Hepatocyte (in vitro differentiated cells): ENCODE measurements around the gene ZSCAN18. TPM values are rescaled to one million over a fixed set of nuclear protein-coding genes. Genes with fewer than 3 reads are reported as not detected.

Experiments used
- DNase-seq: peaks from one replicate; pipeline ENCODE4 v3.0.0-alpha.2; 2016; ENCODE audit warnings: low spot score
- H2AFZ ChIP-seq: fragments of 200-600 bp; sonication (generic); 2 replicates; pipeline ENCODE4 v1.6.0; 2016; ENCODE audit warnings: antibody characterized with exemption, mild to moderate bottlenecking
- H3K27ac ChIP-seq: fragments of 200-600 bp; sonication (generic); 2 replicates; pipeline ENCODE4 v1.5.1; 2016; ENCODE audit warnings: mild to moderate bottlenecking
- H3K27me3 ChIP-seq: fragments of 200-600 bp; sonication (generic); 2 replicates; pipeline ENCODE4 v1.6.1; 2016
- H3K36me3 ChIP-seq: fragments of 200-600 bp; sonication (generic); replicated peaks from 2 replicates; pipeline ENCODE4 v1.5.1; 2016; ENCODE audit warnings: low read depth; ENCODE audit not compliant: insufficient read depth
- H3K4me1 ChIP-seq: fragments of 200-600 bp; sonication (generic); 2 replicates; pipeline ENCODE4 v1.5.1; 2016; ENCODE audit warnings: mild to moderate bottlenecking, moderate library complexity; ENCODE audit not compliant: insufficient read depth
- H3K4me2 ChIP-seq: fragments of 200-600 bp; sonication (generic); 2 replicates; pipeline ENCODE4 v1.6.0; 2016
- H3K4me3 ChIP-seq: fragments of 200-600 bp; sonication (generic); 2 replicates; pipeline ENCODE4 v1.5.1; 2016; ENCODE audit warnings: mild to moderate bottlenecking
- H3K79me2 ChIP-seq: fragments of 200-600 bp; sonication (generic); 2 replicates; pipeline ENCODE4 v1.6.0; 2017; ENCODE audit warnings: mild to moderate bottlenecking
- H3K9me2 ChIP-seq: fragments of 200-600 bp; sonication (generic); replicated peaks from 2 replicates; pipeline ENCODE4 v1.6.0; 2017; ENCODE audit warnings: mild to moderate bottlenecking; ENCODE audit not compliant: insufficient read depth
- H3K9me3 ChIP-seq: fragments of 200-600 bp; sonication (generic); 2 replicates; pipeline ENCODE4 v1.5.1; 2016; ENCODE audit warnings: low read depth, mild to moderate bottlenecking
- H4K20me1 ChIP-seq: fragments of 200-600 bp; sonication (generic); 2 replicates; pipeline ENCODE4 v1.6.0; 2016; ENCODE audit warnings: mild to moderate bottlenecking; ENCODE audit not compliant: insufficient read depth, poor library complexity, severe bottlenecking
- CTCF ChIP-seq: fragments of 200-600 bp; sonication (generic); IDR thresholded peaks from 2 replicates; pipeline ENCODE4 v1.5.1; 2016; ENCODE audit warnings: antibody characterized with exemption, mild to moderate bottlenecking; ENCODE audit not compliant: poor library complexity
- EZH2 ChIP-seq: fragments of 200-600 bp; sonication (generic); IDR thresholded peaks from 2 replicates; pipeline ENCODE4 v1.6.1; 2016; ENCODE audit warnings: antibody characterized with exemption, mild to moderate bottlenecking, borderline replicate concordance
- EZH2phosphoT487 ChIP-seq: fragments of 200-600 bp; sonication (generic); IDR thresholded peaks from one replicate; pipeline ENCODE4 v1.6.1; 2018; ENCODE audit warnings: antibody characterized with exemption, mild to moderate bottlenecking, low read depth, moderate library complexity; ENCODE audit not compliant: unreplicated experiment, severe bottlenecking
- WGBS: methylation state at CpG from one replicate; pipeline ENCODE4 v1.1.6; 2016; ENCODE audit warnings: low lambda C conversion rate; ENCODE audit errors: missing lambda C conversion rate; 5-methylcytosine and 5-hydroxymethylcytosine counted together
- polyA plus RNA-seq: library from polyadenylated mRNA; unstranded; fragments of >200 nt; fragmentation: Nextera tagmentation; extraction: Ambion mirVana; gene quantifications from 2 replicates; pipeline ENCODE4 v1.2.1, GENCODE V29; 2016
- total RNA-seq: library from RNA; depleted of rRNA; stranded (reverse); fragments of >200 nt; gene quantifications from 2 replicates; pipeline ENCODE4 v1.2.3, GENCODE V29; 2014

Gene ZSCAN18
- total and polyA plus RNA-seq, 2 experiments from 2014 or later = 49.8 to 59.1 TPM

GRCh38 chr19:58096884-58097283 is 1.1 kb downstream of the ZSCAN18 start:
- no peak for DNase-seq
- TF ChIP-seq EZH2 = no peak
- H3K4me3 ChIP-seq = no peak overlapping the region
- no peaks in the 10 kb centered on the region for H3K9me3 ChIP-seq
- H3K9me2 ChIP-seq = no peaks in the 10 kb centered on the region
- peak overlapping the region; percentile 88 for H3K4me2 ChIP-seq
- H2AFZ ChIP-seq = no peak overlapping the region
- no peaks in the 10 kb centered on the region for H3K27me3 ChIP-seq
- H3K79me2 ChIP-seq = peaks cover 16% of the 10 kb centered on the region
- H3K36me3 ChIP-seq = no peaks in the 10 kb centered on the region
- H3K27ac ChIP-seq = no peak overlapping the region
- H4K20me1 ChIP-seq = no peaks in the 10 kb centered on the region
- no peaks in the 10 kb centered on the region for H3K4me1 ChIP-seq
- 93% methylated on average over 13 of the region's 13 CpGs for WGBS

- no peaks in the 10 kb centered on the region for H3K4me1 ChIP-seq
- H3K27me3 ChIP-seq = no peaks in the 10 kb centered on the region
- H3K27ac ChIP-seq = no peak overlapping the region
- H3K9me2 ChIP-seq = no peaks in the 10 kb centered on the region
- 98% methylated on average over 10 of the region's 10 CpGs for WGBS
- TF ChIP-seq CTCF (no peak), EZH2 (no peak), EZH2phosphoT487 (no peak)
- no peak for DNase-seq
- peaks cover 16% of the 10 kb centered on the region for H3K79me2 ChIP-seq
- H3K36me3 ChIP-seq = no peaks in the 10 kb centered on the region
- no peaks in the 10 kb centered on the region for H4K20me1 ChIP-seq
- no peak overlapping the region for H3K4me2 ChIP-seq
- no peaks in the 10 kb centered on the region for H3K9me3 ChIP-seq
- no peak overlapping the region for H3K4me3 ChIP-seq
- H2AFZ ChIP-seq = no peak overlapping the region
Measured at GRCh38 chr19:58095328-58095727, 2.7 kb downstream of the ZSCAN18 start.

GRCh38 chr19:58093071-58093470 is 5.0 kb downstream of the ZSCAN18 start:
- Histone ChIP-seq H3K27me3 (no peaks in the 10 kb centered on the region), H3K9me3 (no peaks in the 10 kb centered on the region), H3K27ac (no peak overlapping the region), H4K20me1 (no peaks in the 10 kb centered on the region), H3K79me2 (peaks cover 16% of the 10 kb centered on the region), H3K36me3 (no peaks in the 10 kb centered on the region), H3K4me3 (no peak overlapping the region), H2AFZ (no peak overlapping the region), H3K9me2 (no peaks in the 10 kb centered on the region), H3K4me1 (no peaks in the 10 kb centered on the region), H3K4me2 (no peak overlapping the region)
- no peak for DNase-seq
- whole genome bisulfite sequencing = 97% methylated on average over 7 of the region's 7 CpGs
- TF ChIP-seq CTCF (no peak), EZH2 (no peak), EZH2phosphoT487 (no peak)

- Histone ChIP-seq H2AFZ (no peak overlapping the region), H3K9me3 (no peaks in the 10 kb centered on the region), H3K27ac (no peak overlapping the region), H4K20me1 (no peaks in the 10 kb centered on the region), H3K79me2 (peaks cover 5% of the 10 kb centered on the region), H3K4me1 (no peaks in the 10 kb centered on the region), H3K9me2 (no peaks in the 10 kb centered on the region), H3K36me3 (no peaks in the 10 kb centered on the region), H3K4me3 (no peak overlapping the region), H3K27me3 (no peaks in the 10 kb centered on the region), H3K4me2 (no peak overlapping the region)
- TF ChIP-seq EZH2 (no peak), CTCF (no peak), EZH2phosphoT487 (no peak)
- 89% methylated on average over 11 of the region's 11 CpGs for WGBS
- DNase-seq = no peak
Measured at GRCh38 chr19:58091251-58091995, 6.6 kb downstream of the ZSCAN18 start.
